GM21576 (cell line): ENCODE measurements around the gene CTSD.
"Not testable (repeated sequence)": the region's sequence is repeated elsewhere in the genome, so short reads cannot be mapped to it uniquely, and the experiment has no call there.

Experiments used
- ATAC-seq: cut with Tn5 transposase; IDR thresholded peaks from one replicate; pipeline ENCODE4 v1.9.1; 2021; ENCODE audit warnings: mild to moderate bottlenecking, moderate library complexity; ENCODE audit not compliant: unreplicated experiment

Gene CTSD

DNA sequence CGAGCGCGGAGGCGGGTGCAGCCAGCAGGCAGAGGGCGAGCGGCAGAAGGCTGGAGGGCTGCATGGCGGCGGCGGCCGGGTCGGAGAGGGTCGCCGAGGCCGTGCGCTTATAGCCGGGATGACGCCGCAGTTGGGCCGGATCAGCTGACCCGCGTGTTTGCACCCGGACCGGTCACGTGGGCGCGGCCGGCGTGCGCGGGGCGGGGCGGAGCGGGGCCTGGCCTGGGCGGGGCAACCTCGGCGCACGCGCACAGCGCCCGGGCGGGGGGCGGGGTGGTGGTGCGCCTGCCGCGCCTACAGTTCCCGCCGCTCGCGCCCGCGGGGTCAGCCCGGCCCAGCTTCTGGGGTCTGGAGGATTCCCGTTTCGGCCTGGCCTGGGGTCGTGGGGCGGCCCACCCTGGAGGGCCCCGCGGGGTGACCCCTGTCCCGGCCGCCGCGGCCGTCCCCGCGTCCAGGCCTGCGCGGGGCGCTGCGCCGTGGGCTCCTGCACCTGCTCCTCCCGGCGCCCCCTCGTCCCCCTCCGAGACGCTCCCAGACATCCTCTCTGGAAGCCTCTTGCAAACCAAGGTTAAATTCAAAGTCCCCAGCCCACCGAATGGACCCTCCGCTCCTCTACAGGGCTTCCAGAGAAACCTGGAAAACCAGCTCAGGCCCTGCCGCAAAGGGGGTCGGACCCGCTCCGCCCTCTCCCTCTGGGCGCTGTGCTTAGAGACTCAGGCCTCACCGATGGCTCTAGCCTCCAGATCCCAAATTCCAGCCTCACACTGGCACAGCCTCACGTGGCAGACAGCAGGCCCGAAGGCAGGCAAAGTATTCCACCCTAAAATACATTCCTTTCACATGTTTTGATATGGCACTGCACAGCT is at the start of gene CTSD:
Gene CTSD, minus strand, starts transcription at position 132 of the 866 bp plus-strand sequence. Its CDS starts 68 bp downstream, at position 64.
- peak; percentile 54 for ATAC-seq

DNA sequence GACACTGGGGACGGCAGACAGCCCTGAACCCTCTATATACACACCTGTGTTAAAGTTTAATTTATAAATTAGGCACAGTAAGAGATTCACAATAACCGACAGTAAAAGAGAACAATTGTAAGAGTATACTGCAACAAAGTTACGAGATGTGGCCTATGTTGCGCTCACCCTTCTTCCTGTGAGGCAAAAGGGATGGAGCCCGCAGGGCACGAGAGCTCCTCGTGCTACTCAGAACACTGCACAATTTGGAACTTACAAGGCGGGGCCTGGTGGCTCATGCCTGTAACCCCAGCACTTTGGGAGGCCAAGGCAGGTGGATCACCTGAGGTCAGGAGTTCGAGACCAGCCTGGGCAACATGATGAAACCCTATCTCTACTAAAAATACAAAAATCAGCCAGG is 49.6 kb upstream of the CTSD start:
- ATAC-seq: not testable (repeated sequence)

DNA sequence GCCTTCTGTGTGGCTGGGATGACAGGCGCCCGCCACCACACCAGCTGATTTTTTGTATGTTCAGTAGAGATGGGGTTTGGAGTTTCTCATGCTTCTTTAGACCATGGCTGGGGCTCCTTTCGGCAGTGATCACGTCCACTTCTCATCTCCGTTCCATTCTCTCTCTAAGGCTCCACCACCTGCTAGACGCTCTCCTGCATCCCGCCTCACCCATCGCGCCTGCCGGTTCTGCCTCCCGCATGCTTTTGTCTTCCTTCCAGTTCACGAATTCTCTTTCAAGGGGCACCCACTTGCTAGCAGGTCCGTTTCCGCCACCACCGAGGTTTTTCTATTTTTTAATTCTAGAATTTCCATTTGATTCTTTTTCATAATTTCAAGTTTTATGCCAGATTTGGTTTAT is 49.1 kb upstream of the CTSD start:
- ATAC-seq: no peak

DNA sequence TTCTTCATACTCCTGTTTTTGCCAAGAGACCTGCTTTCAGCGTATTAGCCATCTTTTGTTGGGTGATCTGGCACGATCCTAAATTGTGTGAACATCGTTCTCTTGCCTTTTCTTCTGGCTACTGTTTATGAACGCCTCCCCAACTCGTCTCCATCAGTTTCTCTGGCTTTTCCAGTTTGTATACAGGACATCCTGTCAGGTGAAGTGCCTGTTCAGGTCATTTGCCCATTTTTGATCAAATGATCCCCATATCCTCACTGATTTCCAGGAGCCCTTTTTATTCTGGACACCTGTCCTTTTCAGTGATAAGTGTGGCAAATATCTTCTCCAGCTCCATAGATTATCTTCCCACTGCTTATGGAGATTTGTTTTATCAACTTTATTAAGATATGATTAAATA is 48.5 kb upstream of the CTSD start:
- no peak for ATAC-seq

DNA sequence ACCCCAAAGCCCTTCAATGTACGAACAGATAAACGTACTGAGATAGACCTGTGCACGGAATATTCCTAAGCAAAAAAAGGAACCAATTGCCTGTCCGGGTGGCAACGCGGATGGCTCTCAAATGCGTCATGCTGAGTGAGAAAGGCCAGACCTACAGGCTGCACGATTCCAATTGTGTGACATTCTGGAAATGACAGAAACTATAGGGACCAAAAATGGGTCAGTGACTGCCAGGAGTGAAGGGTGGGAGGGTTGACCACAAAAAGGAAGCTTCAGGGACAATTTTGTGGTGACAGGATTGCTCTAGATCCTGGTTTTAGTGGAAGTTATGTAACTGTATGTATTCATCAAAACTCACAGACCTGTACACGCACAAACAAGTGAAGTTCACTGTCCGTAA is 47.0 kb upstream of the CTSD start:
- no peak for ATAC-seq

DNA sequence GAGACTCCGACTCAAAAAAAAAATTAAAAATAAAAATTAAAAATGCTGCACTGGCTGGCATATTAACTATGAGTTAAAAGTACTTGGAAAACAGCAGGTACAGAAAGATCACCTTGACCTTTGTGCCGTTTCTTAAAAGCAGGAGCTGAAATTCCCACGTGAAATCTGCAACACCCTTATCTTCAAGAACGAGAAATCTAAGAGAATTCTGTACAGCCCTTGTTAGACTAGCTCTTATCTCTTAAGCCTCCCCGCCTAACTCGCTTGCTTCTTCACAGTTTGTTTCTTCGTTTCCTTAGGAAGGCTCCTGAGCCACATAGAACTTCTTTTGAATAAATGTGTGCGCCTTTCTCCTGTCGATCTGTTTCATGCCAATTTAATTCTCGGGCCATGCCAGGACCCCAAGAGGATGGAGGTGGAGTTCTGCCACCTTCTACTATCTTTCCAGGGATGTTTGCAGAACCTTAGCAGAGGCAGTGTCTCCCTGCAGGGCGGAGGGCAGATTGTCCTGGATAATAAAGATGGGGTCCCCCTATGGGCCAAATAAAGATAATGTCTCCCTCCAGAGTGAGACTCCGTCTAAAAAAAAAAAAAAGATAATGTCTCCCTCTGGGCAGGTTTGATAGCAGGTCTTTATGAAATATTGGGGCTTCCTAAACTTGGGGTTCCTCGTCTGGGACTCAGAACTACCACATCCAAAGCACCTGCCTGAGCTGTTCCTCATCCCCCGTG is 43.7 kb upstream of the CTSD start:
- ATAC-seq: no peak

DNA sequence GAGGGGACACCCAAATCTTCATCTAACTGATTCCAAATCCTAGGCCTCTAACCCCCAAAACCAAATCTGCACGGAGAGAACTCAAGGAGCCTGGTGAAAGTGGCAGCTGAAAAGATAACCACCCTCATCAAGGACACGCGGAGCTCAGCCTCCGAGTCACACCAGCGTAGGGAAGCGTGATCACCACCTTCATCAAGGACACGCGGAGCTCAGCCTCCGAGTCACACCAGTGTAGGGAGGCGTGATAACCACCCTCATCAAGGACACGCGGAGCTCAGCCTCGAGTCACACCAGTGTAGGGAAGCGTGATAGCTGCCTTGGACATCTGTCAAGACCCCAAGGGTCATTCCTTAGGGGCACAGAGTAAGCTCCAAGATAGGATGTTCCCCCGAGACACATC is 41.8 kb upstream of the CTSD start:
- ATAC-seq: no peak

DNA sequence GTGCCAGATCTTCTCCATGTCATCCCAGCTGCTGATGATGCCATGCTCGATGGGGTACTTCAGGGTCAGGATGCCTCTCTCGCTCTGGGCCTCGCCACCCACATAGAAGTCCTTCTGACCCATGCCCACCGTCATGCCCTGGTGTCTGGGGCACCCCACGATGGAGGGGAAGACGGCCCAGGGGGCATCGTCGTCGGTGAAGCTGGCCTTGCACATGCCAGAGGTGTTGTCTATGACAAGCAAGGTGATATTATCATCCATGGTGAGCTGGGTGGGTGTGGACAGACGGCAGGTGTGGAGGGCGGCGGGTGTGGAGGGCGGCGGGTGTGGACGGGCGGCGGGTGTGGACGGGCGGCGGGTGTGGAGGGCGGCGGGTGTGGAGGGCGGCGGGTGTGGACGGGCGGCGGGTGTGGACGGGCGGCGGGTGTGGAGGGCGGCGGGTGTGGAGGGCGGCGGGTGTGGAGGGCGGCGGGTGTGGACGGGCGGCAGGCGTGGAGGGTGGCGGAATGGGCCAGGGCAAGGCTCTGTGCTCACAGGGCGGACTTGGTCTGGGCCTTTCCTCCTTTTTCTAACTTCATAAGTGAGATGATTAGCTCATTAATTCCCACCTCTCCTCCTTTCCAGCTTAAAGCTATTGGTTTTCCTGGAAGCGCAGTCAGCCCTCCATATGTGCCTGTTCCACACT is 40.2 kb upstream of the CTSD start:
- ATAC-seq: not testable (repeated sequence)

DNA sequence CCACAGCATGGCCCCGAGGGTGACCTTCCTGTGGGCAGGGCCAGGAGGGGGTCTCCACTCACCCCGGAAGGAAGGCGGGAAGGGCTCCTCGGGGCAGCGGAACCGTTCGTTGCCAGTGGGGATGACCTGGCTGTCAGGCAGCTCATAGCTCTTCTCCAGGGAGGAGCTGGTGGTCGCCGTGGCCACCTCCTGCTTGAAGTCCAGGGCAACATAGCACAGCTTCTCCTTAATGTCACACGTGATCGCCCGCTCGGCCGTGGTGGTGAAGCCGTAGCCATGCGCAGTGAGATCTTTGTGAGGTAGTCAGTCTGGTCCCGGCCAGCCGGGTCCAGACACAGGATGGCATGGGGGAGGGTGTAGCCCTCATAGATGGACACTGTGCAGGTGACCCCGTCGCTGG is 39.5 kb upstream of the CTSD start:
- no peak for ATAC-seq

DNA sequence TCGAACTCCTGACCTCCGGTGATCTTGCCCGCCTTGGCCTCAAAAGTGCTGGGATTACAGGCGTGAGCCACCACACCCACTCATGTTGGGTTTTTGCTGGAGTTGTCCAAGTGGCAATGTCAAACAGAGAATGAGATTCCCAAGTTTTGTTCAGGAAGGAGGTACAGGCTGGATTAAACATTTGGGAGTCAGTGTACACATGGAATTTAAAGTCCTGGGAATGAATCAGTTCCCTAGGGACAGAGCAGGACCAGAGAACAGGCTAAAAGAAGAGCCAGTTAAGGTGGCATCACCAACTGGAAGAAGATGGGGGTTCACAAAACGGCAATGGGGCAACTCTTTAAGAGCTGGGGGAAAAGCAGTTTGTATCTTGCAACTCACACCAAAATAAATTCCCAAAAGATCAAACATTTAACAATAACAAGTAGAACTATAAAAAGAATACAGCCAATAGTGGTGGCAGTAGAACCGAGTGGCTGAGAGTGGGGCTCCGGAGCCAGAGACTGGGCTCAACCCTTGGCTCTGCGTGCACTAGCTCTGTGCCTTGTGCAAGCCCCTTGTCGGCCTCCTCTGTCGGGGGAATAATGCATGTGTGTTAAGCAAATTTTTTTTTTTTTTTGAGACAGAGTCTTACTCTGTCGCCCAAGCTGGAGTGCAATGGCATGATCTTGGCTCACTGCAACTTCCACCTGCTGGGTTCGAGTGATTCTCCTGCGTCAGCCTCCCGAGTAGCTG is 33.8 kb upstream of the CTSD start:
- no peak for ATAC-seq

DNA sequence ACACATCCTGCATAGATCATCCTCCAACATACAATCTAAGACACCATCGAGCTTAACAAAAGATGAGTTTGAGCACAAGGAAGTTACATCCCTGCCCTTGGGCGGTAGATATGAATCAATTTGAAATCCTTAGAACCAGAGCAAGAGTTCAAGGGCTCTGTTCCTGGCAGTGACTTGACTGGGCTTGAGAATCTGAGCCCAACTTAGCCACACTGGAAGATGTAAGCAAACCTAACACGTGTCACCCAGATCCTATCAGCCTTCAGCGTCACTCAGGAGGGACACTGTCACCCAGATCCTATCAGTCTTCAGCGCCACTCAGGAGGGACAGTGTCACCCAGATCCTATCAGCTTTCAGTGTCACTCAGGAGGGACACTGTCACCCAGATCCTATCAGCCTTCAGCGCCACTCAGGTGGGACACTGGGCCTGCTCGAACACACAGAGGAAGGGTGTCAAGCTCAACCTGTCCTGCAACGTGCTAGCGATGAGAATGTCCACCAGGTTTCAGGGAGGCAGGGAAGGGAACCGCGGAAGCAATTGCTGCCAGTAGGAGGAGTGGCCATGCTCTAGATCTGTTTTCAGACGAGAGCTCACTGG is 32.8 kb upstream of the CTSD start:
- ATAC-seq: no peak

DNA sequence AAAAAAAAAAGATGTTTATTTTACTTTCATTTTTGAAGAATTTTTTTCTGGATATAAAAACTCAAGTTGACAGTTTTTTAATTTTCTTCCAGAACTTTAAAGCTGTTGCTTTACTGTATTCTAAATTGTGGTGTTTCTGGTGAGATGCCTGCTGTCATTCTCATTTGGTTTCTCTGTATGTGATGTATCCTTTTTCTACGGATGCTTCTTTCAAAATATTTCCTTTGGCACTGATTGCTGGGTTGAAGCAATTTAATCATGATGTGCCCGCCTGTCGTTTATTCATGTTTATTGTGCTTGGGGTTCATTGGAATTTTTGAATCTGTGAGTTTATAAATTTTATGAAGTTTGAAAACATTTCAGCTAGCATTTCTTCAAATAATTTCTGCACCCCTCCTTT is 29.4 kb upstream of the CTSD start:
- no peak for ATAC-seq

DNA sequence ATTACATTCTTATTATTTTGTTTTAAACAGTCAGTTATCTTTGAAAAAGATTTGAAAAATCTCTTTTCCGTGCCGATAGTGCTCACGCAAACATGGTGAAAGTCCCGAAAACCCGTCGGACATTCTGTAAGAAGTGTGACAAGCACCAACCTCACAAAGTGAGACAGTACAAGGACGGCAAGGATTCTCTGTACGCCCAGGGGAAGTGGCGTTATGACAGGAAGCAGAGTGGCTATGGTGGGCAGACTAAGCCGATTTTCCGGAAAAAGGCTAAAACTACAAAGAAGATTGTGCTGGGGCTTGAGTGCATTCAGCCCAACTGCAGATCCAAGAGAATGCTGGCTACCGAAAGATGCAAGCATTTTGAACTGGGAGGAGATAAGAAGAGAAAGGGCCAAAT is 28.7 kb upstream of the CTSD start:
- ATAC-seq: no peak

DNA sequence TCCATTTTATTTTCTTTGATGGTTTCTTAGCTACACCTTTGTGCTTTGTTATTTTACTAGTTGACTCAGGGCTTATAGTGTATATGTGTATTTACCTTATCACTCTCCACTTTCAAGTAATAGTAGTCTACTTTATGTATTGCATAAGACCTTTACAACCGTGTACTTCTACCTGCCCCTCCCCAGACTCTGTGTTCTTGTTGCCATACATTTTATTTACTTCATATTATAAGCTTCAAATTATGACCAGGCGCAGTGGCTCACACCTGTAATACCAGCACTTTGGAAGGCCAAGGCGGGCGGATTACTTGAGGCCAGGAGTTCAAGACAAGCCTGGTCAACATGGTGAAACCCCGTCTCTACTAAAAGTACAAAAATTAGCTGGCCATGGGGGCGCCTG is 28.2 kb upstream of the CTSD start:
- no peak for ATAC-seq

DNA sequence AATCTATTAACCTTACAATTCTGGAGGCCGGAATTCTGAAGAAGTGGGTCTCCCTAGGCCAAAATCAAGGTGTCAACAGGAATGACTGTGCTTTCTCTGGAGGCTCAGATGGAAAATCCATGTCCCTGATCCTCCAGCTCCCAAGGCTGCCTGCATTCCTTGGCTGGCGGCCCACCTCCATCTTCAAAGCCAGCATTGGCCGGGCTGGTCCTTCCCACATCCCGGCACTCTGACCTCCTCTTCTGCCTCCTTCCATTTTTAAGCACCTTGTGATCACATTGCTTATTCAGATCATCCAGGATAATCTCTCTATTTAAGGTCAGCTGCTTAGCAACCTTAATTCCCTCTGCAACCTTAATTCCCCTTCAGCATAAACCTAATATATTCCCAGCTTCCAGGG is 22.7 kb upstream of the CTSD start:
- ATAC-seq: no peak

DNA sequence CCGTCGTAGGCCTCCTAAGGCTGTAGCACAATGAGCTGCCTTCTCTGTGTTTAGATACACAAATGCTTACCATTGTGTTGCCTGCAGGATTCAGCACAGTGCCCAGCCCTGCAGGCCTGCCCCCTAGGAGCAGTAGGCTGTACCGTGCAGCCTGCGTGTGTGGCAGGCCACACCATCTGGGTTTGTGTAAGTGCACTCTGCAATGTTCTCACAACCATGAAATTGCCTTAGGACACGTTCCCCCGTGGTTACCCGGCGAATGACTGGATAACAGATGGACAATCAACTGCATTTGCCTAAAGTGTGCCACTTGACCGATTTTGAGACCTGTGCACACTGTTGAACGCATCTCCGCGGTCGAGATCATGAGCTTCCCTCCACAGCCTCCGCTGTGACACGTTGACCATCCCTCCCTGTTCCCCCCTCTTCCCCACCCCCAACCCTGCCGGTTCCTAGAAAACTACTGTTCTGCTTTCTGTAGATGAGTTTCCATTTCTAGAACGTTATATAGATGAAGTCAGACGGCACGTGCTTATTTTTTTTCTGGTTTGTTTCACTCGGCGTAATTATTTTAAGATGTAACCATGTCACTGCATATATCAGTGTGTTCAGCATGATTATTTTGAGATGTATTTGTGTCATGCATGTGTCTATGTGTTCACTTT is 22.2 kb upstream of the CTSD start:
- no peak for ATAC-seq

DNA sequence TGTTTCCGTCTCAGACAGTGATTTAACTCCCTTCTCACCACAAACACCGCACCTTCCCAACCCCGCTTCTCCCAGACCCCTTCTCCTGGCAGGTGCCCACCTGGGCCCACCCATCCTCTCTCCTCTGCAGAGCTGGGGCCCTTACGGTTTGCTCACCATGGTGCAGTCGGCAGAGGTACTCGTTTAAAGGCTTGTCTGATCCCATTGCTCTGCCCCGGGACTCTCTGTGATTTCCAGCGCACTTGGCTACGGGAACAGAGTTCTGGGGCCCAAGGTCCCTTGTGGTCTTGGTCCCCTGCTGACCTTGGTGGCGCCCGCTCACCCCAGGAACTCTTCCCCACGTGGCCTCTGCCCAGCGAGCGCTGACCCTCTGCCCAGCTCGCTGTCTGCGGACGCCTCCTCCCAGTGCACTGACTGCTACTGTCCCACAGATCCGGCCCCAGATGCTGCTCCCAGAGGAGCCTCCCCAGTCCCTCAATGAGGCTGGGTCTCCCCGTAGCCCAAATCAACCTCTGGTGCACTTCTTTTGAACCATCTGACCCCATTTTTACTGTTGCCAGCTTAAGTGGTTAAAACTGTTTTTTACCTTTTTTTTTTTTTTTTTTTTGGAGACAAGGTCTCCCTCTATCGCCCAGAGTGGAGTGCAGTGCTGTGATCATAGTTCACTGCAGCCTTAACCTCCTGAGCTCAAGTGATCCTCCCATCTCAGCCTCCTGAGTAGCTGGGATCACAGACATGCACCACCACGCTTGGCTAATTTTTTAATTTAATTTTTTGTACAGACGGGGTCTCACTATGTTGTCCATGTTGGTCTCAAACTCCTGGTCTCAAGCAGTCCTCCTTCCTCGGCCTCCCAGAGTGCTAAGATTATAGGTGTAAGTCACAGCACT is 21.3 kb upstream of the CTSD start:
- no peak for ATAC-seq

DNA sequence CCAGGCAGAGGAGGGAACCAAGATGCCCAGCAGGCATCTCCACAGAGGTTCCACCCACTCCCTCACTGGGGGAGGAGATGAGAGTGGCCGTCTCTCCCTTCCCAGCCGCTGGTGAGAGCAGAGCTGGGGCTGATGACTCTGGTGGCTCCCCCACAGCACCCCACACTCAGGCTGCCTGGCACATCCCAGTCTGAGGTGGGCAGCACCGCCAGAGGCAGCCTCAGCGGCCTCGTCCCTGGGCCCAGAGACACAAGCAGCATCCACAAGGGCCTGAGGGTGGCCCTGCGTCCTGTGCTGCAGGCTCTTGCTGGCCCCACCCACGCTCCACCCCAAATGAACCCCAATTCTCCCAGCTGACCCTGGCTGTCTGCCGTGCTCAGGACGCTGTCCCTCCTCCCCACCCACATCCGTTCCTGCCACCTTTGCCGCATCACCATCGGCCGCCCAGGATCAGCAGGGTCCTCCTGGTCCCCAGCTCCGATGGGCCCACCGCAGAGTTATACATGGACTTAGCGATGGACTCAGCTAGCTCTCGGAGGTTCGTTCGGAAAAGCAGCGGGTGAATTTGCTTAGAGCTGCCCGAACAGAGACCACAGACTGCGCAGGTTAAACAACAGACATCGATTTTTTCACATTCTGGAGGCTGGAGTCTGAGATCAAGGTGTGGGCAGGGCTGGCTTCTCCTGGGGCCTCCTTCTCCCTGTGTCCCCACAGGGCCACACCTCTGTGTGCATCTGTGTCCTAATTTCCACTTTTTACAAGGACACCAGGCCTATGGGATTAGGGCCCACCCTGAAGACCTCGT is 20.2 kb upstream of the CTSD start:
- no peak for ATAC-seq
